Endothelial cell of umbilical vein (primary cell): Measurements from ENCODE around the gene LAG3. TPM values are rescaled to one million over a fixed set of nuclear protein-coding genes. Genes with fewer than 3 reads are reported as not detected.

Source experiments
- BruUV-seq: library from RNA; stranded (reverse); fragments of 400-500 nt; replicated peaks from 2 replicates; lab custom pipeline; 2021; lab: Mats Ljungman, UMichigan
- CTCF ChIA-PET: fragments of 300-600, 350-600 bp; sonication (Branson Sonifier 250); formaldehyde crosslinking; loops from one replicate; lab custom pipeline; 2021; ENCODE audit warnings: antibody characterized with exemption, inconsistent platforms; lab: Charles Lee
- POLR2A ChIA-PET: fragments of 300-600, 350-600 bp; sonication (Branson Sonifier 250); formaldehyde crosslinking; loops from one replicate; lab custom pipeline; 2021; ENCODE audit warnings: antibody characterized with exemption, inconsistent platforms; lab: Charles Lee
- DNase-seq: peaks from one replicate; pipeline ENCODE4 v3.0.0-alpha.2; 2011; ENCODE audit warnings: low read depth, low spot score
- FAIRE-seq: peaks from 2 replicates; lab custom pipeline; 2011; peaks lifted over from hg19 to GRCh38; lab: Jason Lieb, UNC
- H2AFZ ChIP-seq: 2 replicates; pipeline ENCODE4 v1.6.0; 2012; ENCODE audit warnings: low read depth, low read length, control low read depth, inconsistent platforms
- H3K27ac ChIP-seq: 2 replicates; pipeline ENCODE4 v1.5.1; 2011; ENCODE audit warnings: low read depth, mild to moderate bottlenecking, control low read depth, low read length, moderate library complexity; ENCODE audit not compliant: insufficient read depth
- H3K27me3 ChIP-seq, 2 experiments: 2 replicates each; pipeline versions ENCODE4 v1.6.0 to v1.6.1; 2011; ENCODE audit warnings: low read length in 2 of 2, mixed read lengths in 1 of 2; ENCODE audit not compliant: control insufficient read depth in 2 of 2, insufficient read depth in 2 of 2
- H3K36me3 ChIP-seq, 2 experiments: 2 replicates in 1 of 2; 3 replicates in 1 of 2; pipeline ENCODE4 v1.5.1; 2011; ENCODE audit warnings: low read length in 2 of 2, mild to moderate bottlenecking in 1 of 2, moderate library complexity in 1 of 2; ENCODE audit not compliant: control insufficient read depth in 2 of 2, insufficient read depth in 2 of 2; ENCODE audit errors: extremely low read depth in 1 of 2
- H3K4me1 ChIP-seq: 3 replicates; pipeline ENCODE4 v1.5.1; 2011; ENCODE audit warnings: mild to moderate bottlenecking, low read length; ENCODE audit not compliant: control insufficient read depth, insufficient read depth; ENCODE audit errors: extremely low read depth
- H3K4me2 ChIP-seq: 2 replicates; pipeline ENCODE4 v1.6.1; 2011; ENCODE audit warnings: low read length, control low read depth, mixed read lengths; ENCODE audit not compliant: insufficient read depth
- H3K4me3 ChIP-seq, 3 experiments: fragments of 200-600 bp in 1 of 3; sonication (generic), shearing (Covaris generic) in 1 of 3; replicated peaks in 1 of 3; 2 replicates each; pipeline ENCODE4 v1.5.1; 2011 to 2016; ENCODE audit warnings: control low read depth in 3 of 3, low read length in 3 of 3, mild to moderate bottlenecking in 2 of 3, inconsistent platforms in 1 of 3, low read depth in 1 of 3, moderate library complexity in 1 of 3; ENCODE audit not compliant: insufficient read depth in 1 of 3
- H3K79me2 ChIP-seq: 2 replicates; pipeline ENCODE4 v1.6.0; 2012; ENCODE audit warnings: low read length, inconsistent platforms; ENCODE audit not compliant: control insufficient read depth, insufficient read depth
- H3K9ac ChIP-seq: replicated peaks from 2 replicates; pipeline ENCODE3; 2011; ENCODE audit warnings: low read length, control low read depth; ENCODE audit not compliant: insufficient read depth; ENCODE audit errors: extremely low read depth
- H3K9me1 ChIP-seq: replicated peaks from 3 replicates; pipeline ENCODE4 v1.6.0; 2011; ENCODE audit warnings: mild to moderate bottlenecking, low read length; ENCODE audit not compliant: control insufficient read depth, insufficient read depth; ENCODE audit errors: extremely low read depth
- H3K9me3 ChIP-seq: replicated peaks from 2 replicates; pipeline ENCODE4 v1.5.1; 2012; ENCODE audit warnings: low read length, inconsistent platforms; ENCODE audit not compliant: control insufficient read depth, insufficient read depth
- H4K20me1 ChIP-seq: replicated peaks from 2 replicates; pipeline ENCODE3; 2011; ENCODE audit warnings: mild to moderate bottlenecking, low read length; ENCODE audit not compliant: control insufficient read depth, insufficient read depth; ENCODE audit errors: extremely low read depth
- CTCF ChIP-seq, 2 donors: IDR thresholded peaks; 1 replicate in 1 of 2; 2 replicates in 1 of 2; pipeline ENCODE4 v1.5.1; 2011; ENCODE audit warnings: low read length in 2 of 2, mild to moderate bottlenecking in 2 of 2, moderate library complexity in 2 of 2, control low read depth in 1 of 2, inconsistent platforms in 1 of 2, low read depth in 1 of 2; ENCODE audit not compliant: insufficient read depth in 1 of 2; ENCODE audit errors: extremely low read depth in 1 of 2
- EZH2 ChIP-seq: IDR thresholded peaks from 2 replicates; pipeline ENCODE4 v1.6.1; 2012; ENCODE audit warnings: borderline replicate concordance, low read depth, mild to moderate bottlenecking, moderate library complexity, low read length, inconsistent platforms; ENCODE audit not compliant: severe bottlenecking
- FOS ChIP-seq: IDR thresholded peaks from 2 replicates; pipeline ENCODE4 v1.6.1; 2011; ENCODE audit warnings: mild to moderate bottlenecking, low read length, moderate library complexity, borderline replicate concordance; ENCODE audit not compliant: insufficient read depth
- GATA2 ChIP-seq: IDR thresholded peaks from 2 replicates; pipeline ENCODE4 v1.7.0; 2011; ENCODE audit warnings: low read depth, mild to moderate bottlenecking, moderate library complexity, mixed read lengths, low read length; ENCODE audit not compliant: insufficient read length, insufficient read depth
- JUN ChIP-seq: IDR thresholded peaks from 2 replicates; pipeline ENCODE4 v1.6.1; 2011; ENCODE audit warnings: borderline replicate concordance, low read depth; ENCODE audit not compliant: insufficient read length, insufficient read depth
- MAX ChIP-seq: IDR thresholded peaks from 2 replicates; pipeline ENCODE4 v1.6.1; 2011; ENCODE audit not compliant: insufficient read depth, insufficient read length
- MYC ChIP-seq: IDR thresholded peaks from one replicate; pipeline ENCODE4 v1.6.1; 2011; ENCODE audit warnings: mild to moderate bottlenecking, low read depth, low read length
- POLR2A ChIP-seq: IDR thresholded peaks from 2 replicates; pipeline ENCODE4 v1.6.1; 2012; ENCODE audit warnings: low read depth, mild to moderate bottlenecking, control low read depth, low read length
- POLR2AphosphoS5 ChIP-seq: IDR thresholded peaks from 2 replicates; pipeline ENCODE4 v1.6.1; 2012; ENCODE audit warnings: low read depth, mild to moderate bottlenecking, control low read depth, low read length, moderate library complexity; ENCODE audit not compliant: insufficient read depth
- dilution Hi-C: fragments of 300-500 bp; cut with MboI; formaldehyde crosslinking; loops from one replicate; pipeline ENCODE4 v1.15.0; 2019; ENCODE audit warnings: low sequenced_read_pairs; ENCODE audit not compliant: extremely low pct_ligation_motif_present
- intact Hi-C: fragments of 100-400 bp; cut with micrococcal nuclease; formaldehyde crosslinking; loops from one replicate; pipeline ENCODE4 v1.10.0; 2022
- polyA plus RNA-seq, 4 experiments: library from polyadenylated mRNA; depleted of rRNA in 3 of 4; stranded (reverse) in 3 of 4; unstranded in 1 of 4; fragments of >200 nt; gene quantifications; 2 replicates each; pipeline versions ENCODE4 v1.2.1 to v1.2.3, GENCODE V29; 2011 to 2012; ENCODE audit warnings: missing spikeins in 1 of 4
- total RNA-seq: library from RNA; stranded (reverse); gene quantifications from 2 replicates; pipeline ENCODE4 v1.2.3, GENCODE V29; 2021

LAG3 gene
- total and polyA plus RNA-seq, 2 donors (not counting 3 experiments of a cell fraction or from before 2014, with no cell fraction given) = 1.3 to 3.8 TPM

- Histone ChIP-seq H3K4me1 (peaks cover 5% of the 10 kb centered on the region), H3K9ac (no peak overlapping the region), H3K9me3 (no peaks in the 10 kb centered on the region), H3K27ac (no peak overlapping the region), H3K9me1 (no peaks in the 10 kb centered on the region), H3K27me3 (no peaks in the 10 kb centered on the region), H3K79me2 (no peaks in the 10 kb centered on the region), H3K36me3 (peaks cover 0 to 16% of the 10 kb centered on the region in 2 experiments), H2AFZ (no peak overlapping the region), H3K4me3 (no peak overlapping the region), H3K4me2 (no peak overlapping the region), H4K20me1 (no peaks in the 10 kb centered on the region)
- intact Hi-C loops (loop anchor here (5.0 kb wide), 1 partner anchor 88 kb away; the partner anchor contains the start of gene ZNF384), dilution Hi-C loops (no loop called here)
- no TSS peak for BruUV-seq
- FAIRE-seq = no peak
- ChIA-PET POLR2A (interaction anchor here (0.9 kb wide), 1 partner anchor 10 kb away, joined by 3 read pairs; the partner anchor contains the start of gene PTMS), CTCF (interaction anchor here (2.4 to 9.5 kb wide), 3 partner anchors 8 to 22 kb away, joined by 17 to 107 read pairs (median 70); partner anchors contain the start of genes MLF2 and PTMS)
- TF ChIP-seq MAX (no peak), POLR2AphosphoS5 (no peak), GATA2 (no peak), EZH2 (no peak), FOS (no peak), POLR2A (no peak), MYC (no peak), JUN (no peak), CTCF (IDR thresholded peaks at IDR 0.05; ENCODE audit: extremely low read depth in 1 of 2, insufficient read depth in 1 of 2, low read depth in 1 of 2, low read length in 2 of 2) (no peak)
- no peak for DNase-seq
Measured at GRCh38 chr12:6775185-6776174, 3.2 kb downstream of the LAG3 start.
